ENCODE data around the gene NPW.

The NPW gene

DNA sequence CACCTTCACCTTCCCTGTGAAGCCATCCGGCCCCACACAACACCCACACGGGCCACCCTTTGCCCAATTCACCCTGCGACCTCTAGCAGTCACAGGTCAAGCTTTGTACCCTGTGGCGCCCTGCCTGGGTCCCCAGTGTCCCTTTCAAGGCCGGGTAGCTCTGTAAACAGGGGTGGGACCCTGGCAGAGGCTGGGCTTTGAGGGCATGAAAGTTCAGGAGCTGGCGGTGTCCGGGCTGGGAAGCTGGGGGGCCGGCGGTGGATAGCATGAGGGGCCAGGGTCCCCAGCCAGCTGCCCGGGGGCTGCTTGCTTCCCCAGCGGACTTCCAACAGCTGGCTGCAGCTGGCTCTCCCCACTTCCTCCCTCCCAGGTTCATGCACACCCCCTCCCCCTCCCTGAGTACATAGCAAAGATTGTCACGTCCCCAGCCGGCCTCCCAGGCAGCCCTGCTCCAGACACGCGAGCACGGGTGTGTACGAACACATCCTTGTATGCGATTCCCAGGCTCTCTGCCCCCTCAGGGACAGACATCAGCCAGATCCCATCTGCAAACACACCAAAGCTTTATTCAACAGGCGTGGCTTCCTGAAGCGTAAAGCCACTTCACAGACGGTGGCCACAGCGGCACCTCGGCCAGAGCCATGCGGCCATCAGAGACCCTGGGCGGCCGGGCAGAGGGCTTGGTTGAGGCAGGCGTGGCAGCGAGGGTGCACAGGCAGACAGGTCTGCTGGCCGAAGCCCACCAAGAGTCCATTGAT is 19.9 kb downstream of the NPW start:
- no peaks in the 10 kb centered on the region for H3K79me2 ChIP-seq (ENCODE audit: control insufficient read depth, insufficient read depth, low read length, unreplicated experiment)
- no peak overlapping the region for H3K4me3 ChIP-seq (ENCODE audit: low read depth, low read length)
- no peaks in the 10 kb centered on the region for H3K36me3 ChIP-seq (ENCODE audit: insufficient read depth, low read length)
- peaks cover 24% of the 10 kb centered on the region for H3K4me1 ChIP-seq (ENCODE audit: control insufficient read depth, insufficient read depth, low read length, unreplicated experiment)
- no peak overlapping the region for H3K27ac ChIP-seq (ENCODE audit: low read depth, low read length)
- H3K27me3 ChIP-seq (ENCODE audit: insufficient read depth, low read length), result no peaks in the 10 kb centered on the region
- H2AFZ ChIP-seq (ENCODE audit: low read length, unreplicated experiment), result no peak overlapping the region

DNA sequence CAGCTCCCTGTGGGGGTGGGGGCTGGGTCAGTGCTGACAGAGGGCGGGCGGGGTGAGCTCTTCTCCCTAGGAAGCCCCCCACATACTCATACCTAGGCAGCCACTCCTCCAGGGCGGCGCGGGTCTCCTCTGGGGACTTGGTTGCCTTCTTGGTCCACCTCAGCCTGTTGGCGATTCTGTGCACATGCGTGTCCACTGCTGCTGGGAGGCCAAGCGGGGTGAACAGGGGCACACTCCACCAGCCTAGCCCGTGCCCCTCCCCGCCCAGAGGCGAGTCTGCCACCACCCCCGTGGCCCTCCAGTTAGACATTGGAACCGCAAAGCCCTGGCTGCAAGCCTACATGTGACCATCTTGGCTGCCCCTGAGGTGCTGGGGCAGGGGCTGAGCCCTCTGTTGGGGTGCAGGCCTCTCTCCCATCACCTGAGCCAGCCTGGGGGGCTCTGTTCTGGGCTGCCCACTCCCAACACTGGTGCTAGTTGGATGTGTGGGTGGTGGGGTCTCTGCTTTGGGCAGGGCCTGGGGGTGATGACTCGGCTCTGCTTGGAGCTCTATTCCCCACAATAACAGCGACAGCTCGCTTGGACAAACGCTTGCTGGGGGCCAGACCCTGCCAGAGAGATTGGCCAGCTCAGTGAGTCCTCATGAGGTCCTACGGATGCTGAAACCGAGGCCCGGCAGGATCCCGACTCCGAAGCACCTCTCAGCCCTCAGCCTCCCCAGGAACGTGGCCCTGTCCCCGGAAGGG is 20.6 kb downstream of the NPW start:
- peaks cover 17% of the 10 kb centered on the region for H3K4me1 ChIP-seq (ENCODE audit: control insufficient read depth, insufficient read depth, low read length, unreplicated experiment)
- H3K4me3 ChIP-seq (ENCODE audit: low read depth, low read length), result no peak overlapping the region

DNA sequence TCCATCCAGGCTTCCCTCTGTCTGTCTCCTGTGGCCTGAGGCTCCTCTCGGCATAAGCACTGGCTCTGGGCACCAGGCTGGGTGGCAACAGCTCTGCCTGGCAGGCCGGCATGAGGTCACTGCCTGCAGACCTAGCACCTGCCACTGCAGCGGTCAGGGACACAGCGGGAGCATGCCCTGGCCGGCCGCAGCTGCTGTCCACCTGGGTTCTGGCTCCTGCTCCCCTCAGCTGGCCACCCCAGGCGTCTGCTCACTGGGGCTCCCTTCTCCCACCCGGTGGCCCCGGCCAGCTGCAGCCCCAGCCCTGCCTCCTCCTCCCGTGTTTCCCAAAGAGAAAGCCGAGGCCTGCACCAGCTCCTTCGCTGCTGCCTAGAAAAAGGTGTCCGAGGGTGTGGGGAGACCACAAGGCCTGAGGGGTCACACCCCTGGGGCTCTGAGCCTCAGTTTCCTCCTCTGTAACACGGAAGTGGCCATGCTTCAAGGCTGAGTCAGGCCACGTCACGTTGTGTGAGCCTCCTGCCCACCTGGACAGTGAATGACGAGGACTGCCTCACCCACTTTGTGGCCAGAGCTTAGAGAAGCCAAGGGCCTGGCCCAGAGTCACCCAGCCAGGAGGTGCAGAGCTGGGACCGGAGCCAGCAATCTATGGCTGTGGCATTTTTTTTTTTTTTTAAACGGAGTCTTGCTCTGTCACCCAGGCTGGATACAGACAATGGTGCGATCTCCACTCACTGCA is 21.4 kb downstream of the NPW start:
- Histone ChIP-seq H3K4me1 (ENCODE audit: control insufficient read depth, insufficient read depth, low read length, unreplicated experiment) (peaks cover 11% of the 10 kb centered on the region), H3K27ac (ENCODE audit: low read depth, low read length) (no peak overlapping the region), H2AFZ (ENCODE audit: low read length, unreplicated experiment) (no peak overlapping the region)

More for the DNA sequence above, 20.6 kb downstream of the NPW start:
- no peak overlapping the region for H2AFZ ChIP-seq (ENCODE audit: low read length, unreplicated experiment)
- no peaks in the 10 kb centered on the region for H3K79me2 ChIP-seq (ENCODE audit: control insufficient read depth, insufficient read depth, low read length, unreplicated experiment)
- H3K36me3 ChIP-seq (ENCODE audit: insufficient read depth, low read length), result no peaks in the 10 kb centered on the region
- no peak overlapping the region for H3K27ac ChIP-seq (ENCODE audit: low read depth, low read length)
- H3K27me3 ChIP-seq (ENCODE audit: insufficient read depth, low read length), result no peaks in the 10 kb centered on the region

DNA sequence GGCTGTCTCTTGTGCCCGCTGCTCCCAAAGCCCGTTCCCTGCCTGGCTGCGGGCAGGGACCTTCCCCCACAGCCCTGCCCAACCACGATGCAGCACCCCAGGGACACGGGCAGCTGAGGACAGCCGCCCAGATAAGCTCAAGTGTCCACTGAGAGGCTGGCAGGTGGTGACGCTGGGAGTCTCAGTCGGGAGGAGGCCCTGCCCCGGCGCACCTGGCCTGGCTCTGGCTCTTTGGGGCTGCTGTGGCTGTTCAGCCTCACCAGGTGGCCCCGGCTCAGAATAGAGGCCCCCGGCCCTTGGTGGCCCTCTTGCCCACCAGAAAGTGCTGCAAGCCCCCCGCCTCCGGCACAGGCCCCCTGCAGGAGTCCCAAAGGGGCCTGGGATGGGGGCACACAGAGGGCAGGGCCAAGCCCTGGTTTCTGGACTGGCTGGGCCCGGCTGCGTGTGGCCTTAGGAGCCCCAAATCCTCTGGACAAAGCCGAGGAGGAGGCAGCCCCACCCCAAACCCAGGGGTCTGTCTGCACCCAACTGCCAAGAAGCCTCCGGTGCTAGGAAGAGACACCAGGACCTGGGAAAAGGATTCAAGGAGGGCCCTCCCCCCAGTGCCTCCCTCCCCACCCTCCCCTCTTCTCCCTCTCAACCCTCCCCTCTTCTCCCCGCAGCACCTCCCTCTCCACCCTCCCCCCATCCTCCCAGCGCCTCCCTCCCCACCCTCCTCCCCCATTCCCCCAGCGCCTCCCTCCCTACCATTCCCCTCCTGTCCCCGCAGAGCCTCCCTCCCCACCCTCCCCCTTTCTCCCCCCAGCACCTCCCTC is 22.8 kb downstream of the NPW start:
- Histone ChIP-seq H3K27ac (ENCODE audit: low read depth, low read length) (no peak overlapping the region), H3K27me3 (ENCODE audit: insufficient read depth, low read length) (no peaks in the 10 kb centered on the region), H2AFZ (ENCODE audit: low read length, unreplicated experiment) (no peak overlapping the region), H3K4me3 (ENCODE audit: low read depth, low read length) (no peak overlapping the region), H3K79me2 (ENCODE audit: control insufficient read depth, insufficient read depth, low read length, unreplicated experiment) (no peaks in the 10 kb centered on the region), H3K4me1 (ENCODE audit: control insufficient read depth, insufficient read depth, low read length, unreplicated experiment) (peaks cover 13% of the 10 kb centered on the region), H3K36me3 (ENCODE audit: insufficient read depth, low read length) (no peaks in the 10 kb centered on the region)

More for the DNA sequence above, 21.4 kb downstream of the NPW start:
- Histone ChIP-seq H3K27me3 (ENCODE audit: insufficient read depth, low read length) (no peaks in the 10 kb centered on the region), H3K36me3 (ENCODE audit: insufficient read depth, low read length) (no peaks in the 10 kb centered on the region), H3K4me3 (ENCODE audit: low read depth, low read length) (no peak overlapping the region), H3K79me2 (ENCODE audit: control insufficient read depth, insufficient read depth, low read length, unreplicated experiment) (no peaks in the 10 kb centered on the region)

DNA sequence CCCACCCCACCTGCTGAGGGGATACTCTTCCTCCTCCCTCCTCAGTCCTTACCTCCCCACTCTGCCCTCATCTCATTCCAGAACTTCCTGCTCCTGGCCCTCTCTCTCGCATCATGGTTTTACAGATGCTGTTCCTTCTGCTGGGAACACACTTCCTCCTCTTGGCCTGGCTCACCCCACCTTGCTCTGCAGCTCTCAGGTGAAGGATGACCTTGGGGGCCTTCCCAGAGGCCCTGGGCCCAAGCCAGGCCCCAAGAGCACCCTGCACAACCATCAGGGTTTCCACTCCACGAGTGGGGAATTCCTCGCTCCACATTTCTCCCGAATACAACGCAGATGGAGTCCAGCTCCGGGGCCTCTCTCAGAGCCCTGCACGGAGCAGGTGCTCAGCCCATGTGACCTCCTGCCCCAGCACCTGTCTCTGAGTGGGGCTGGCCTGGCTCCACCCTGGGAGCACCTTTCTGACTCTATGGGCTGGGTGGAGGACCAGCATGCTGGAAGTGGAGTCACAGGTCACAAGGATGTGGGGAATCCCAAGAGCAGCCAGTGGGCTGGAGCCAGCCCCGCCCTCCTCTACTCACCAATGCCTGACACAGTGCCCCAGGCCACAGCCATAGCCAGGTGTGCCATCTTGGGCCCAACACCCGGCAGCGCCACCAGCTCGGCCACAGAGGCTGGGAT is 23.5 kb downstream of the NPW start:
- Histone ChIP-seq H3K4me1 (ENCODE audit: control insufficient read depth, insufficient read depth, low read length, unreplicated experiment) (peaks cover 13% of the 10 kb centered on the region), H2AFZ (ENCODE audit: low read length, unreplicated experiment) (no peak overlapping the region), H3K79me2 (ENCODE audit: control insufficient read depth, insufficient read depth, low read length, unreplicated experiment) (peaks cover 2% of the 10 kb centered on the region), H3K27me3 (ENCODE audit: insufficient read depth, low read length) (no peaks in the 10 kb centered on the region), H3K36me3 (ENCODE audit: insufficient read depth, low read length) (no peaks in the 10 kb centered on the region), H3K27ac (ENCODE audit: low read depth, low read length) (no peak overlapping the region), H3K4me3 (ENCODE audit: low read depth, low read length) (no peak overlapping the region)

DNA sequence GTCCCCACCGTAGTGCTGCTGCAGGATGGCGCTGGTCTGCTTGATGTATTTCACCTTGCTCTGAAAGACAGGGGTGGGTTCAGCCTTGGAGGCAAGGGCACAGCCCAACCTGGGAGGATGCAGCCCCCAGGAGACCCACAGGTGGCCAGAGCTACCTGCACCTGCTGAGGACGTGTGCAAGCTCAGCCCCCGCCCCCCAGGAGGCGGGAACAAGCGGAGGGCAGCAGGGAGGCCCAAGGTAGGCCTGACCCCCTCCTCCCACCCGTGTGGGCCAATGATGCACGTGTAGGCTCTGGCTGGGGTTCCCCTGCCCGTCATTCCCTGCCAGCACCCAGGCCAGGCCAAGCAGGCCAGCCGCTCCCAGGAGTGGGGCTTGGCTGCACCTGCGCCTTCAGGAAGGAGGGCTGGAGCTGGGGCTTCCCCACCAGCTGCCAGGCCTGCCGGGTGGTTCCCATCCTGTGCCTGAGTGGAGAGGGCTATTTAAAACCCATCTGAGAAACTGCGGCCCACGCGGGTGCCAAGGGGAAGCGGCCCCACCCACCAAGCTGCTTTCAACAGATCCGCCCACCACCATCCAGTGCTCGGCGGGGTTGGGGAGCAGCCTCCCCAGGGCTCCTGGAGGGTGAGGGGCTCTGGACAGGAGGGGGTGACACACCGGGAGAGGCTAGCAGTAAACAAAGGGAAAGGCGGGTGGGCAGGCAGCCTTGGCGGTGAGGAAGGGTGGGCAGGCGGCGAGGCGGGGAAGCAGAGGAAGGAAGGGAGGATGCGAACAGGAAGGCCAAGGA is 24.3 kb downstream of the NPW start:
- Histone ChIP-seq H2AFZ (ENCODE audit: low read length, unreplicated experiment) (no peak overlapping the region), H3K4me3 (ENCODE audit: low read depth, low read length) (no peak overlapping the region), H3K27me3 (ENCODE audit: insufficient read depth, low read length) (no peaks in the 10 kb centered on the region), H3K79me2 (ENCODE audit: control insufficient read depth, insufficient read depth, low read length, unreplicated experiment) (peaks cover 9% of the 10 kb centered on the region), H3K27ac (ENCODE audit: low read depth, low read length) (no peak overlapping the region), H3K36me3 (ENCODE audit: insufficient read depth, low read length) (no peaks in the 10 kb centered on the region), H3K4me1 (ENCODE audit: control insufficient read depth, insufficient read depth, low read length, unreplicated experiment) (peaks cover 16% of the 10 kb centered on the region)

DNA sequence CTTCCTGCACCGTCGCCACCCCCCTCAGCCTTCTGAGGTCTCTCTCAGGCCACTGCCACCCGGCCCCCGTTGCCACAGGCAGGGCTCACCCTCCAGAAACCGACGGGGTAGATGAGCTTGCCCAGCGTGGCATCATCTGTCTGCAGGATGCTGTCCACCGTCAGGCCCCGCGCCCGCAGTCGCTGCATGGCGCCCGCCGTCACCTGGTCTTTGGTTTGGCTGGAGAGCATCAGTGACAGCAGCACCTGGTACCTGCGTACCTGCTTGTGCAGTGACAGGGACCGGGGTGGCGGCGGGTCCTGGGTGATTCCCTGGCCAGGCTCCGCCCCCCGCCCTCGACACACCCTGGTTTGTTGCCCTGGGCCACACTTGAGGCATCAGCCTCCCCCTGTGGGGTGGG is 25.0 kb downstream of the NPW start:
- peaks cover 13% of the 10 kb centered on the region for H3K79me2 ChIP-seq (ENCODE audit: control insufficient read depth, insufficient read depth, low read length, unreplicated experiment)
- no peaks in the 10 kb centered on the region for H3K27me3 ChIP-seq (ENCODE audit: insufficient read depth, low read length)
- no peak overlapping the region for H3K27ac ChIP-seq (ENCODE audit: low read depth, low read length)
- H3K4me1 ChIP-seq (ENCODE audit: control insufficient read depth, insufficient read depth, low read length, unreplicated experiment), result peaks cover 13% of the 10 kb centered on the region
- no peak overlapping the region for H3K4me3 ChIP-seq (ENCODE audit: low read depth, low read length)
- no peak overlapping the region for H2AFZ ChIP-seq (ENCODE audit: low read length, unreplicated experiment)
- H3K36me3 ChIP-seq (ENCODE audit: insufficient read depth, low read length), result no peaks in the 10 kb centered on the region

DNA sequence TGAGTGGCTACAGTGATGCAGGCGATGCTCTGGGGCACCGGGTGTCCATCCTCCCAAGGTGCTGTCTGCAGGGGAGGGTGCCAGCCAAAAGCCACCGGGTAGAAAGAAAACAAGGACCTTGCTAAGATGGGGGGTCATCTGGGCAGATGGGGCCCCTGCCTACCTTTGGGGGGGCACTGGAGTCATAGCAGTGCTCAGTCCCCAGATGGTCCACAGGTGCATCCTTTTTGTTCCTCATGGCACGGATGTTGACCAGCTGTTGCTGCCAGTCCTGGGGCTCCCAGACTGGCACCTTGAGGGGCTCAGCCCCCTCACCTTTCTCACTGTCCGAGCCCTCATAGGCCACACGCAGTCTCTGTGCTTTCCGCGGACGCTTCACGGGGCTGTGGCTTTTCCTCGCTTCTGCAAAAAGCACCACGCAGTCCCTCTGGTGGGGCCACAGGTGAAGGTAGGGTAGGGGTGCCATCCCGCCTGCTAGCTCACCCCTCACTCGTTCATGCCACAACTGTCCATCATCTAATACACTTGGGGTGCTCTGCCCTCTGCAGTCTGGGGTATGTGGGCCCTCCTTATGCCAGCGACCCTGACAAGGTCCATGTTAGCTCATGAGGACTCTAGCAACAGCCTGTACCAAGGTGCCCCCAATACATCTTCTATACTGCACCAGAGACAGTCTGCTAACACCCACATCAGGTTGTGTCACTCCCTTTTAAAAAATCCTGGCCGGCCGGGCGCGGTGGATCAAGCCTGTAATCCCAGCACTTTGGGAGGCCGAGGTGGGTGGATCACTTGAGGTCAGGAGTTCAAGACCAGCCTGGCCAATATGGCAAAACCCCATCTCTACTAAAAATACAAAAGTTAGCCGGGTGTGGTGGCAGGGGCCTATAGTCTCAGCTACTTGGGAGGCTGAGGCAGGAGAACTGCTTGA is 26.6 kb downstream of the NPW start:
- peaks cover 13% of the 10 kb centered on the region for H3K4me1 ChIP-seq (ENCODE audit: control insufficient read depth, insufficient read depth, low read length, unreplicated experiment)
- H3K27me3 ChIP-seq (ENCODE audit: insufficient read depth, low read length), result no peaks in the 10 kb centered on the region
- no peak overlapping the region for H3K27ac ChIP-seq (ENCODE audit: low read depth, low read length)
- no peaks in the 10 kb centered on the region for H3K36me3 ChIP-seq (ENCODE audit: insufficient read depth, low read length)
- H3K79me2 ChIP-seq (ENCODE audit: control insufficient read depth, insufficient read depth, low read length, unreplicated experiment), result peaks cover 13% of the 10 kb centered on the region
- H3K4me3 ChIP-seq (ENCODE audit: low read depth, low read length), result no peak overlapping the region
- H2AFZ ChIP-seq (ENCODE audit: low read length, unreplicated experiment), result no peak overlapping the region

DNA sequence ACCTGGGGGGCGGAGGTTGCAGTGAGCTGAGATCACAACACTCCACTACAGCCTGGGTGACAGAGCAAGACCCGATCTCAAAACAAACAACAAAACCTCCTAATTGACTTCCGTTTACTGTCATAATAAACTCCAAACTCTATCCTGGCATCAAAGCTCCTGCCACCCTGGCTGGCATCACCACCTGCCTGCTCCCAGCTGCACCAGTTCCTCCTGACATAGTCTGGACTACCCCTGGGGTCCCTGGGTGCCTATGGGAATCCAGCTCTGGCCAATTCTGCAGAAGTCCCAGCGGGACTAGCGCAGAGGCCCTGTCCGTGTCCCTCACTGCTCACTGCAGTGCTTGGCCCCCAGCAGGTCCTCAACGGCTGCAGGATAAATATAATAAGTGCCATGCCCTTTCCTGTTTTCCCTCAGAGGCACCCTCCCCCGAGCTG is 27.3 kb downstream of the NPW start:
- Histone ChIP-seq H3K27me3 (ENCODE audit: insufficient read depth, low read length) (no peaks in the 10 kb centered on the region), H3K4me1 (ENCODE audit: control insufficient read depth, insufficient read depth, low read length, unreplicated experiment) (peaks cover 13% of the 10 kb centered on the region), H2AFZ (ENCODE audit: low read length, unreplicated experiment) (peak overlapping the region; percentile 95), H3K4me3 (ENCODE audit: low read depth, low read length) (peak overlapping the region; percentile 90), H3K36me3 (ENCODE audit: insufficient read depth, low read length) (no peaks in the 10 kb centered on the region), H3K27ac (ENCODE audit: low read depth, low read length) (no peak overlapping the region), H3K79me2 (ENCODE audit: control insufficient read depth, insufficient read depth, low read length, unreplicated experiment) (peaks cover 13% of the 10 kb centered on the region)
